HUES6 (cell line): Measurements from ENCODE around the gene SYT11.

ENCODE experiments used
- H3K27ac ChIP-seq: 2 replicates; pipeline ENCODE4 v1.7.0; 2013; ENCODE audit warnings: low read depth, mild to moderate bottlenecking, low read length, inconsistent platforms
- H3K27me3 ChIP-seq: 2 replicates; pipeline ENCODE4 v1.6.1; 2013; ENCODE audit warnings: low read length; ENCODE audit not compliant: control insufficient read depth, insufficient read depth
- H3K36me3 ChIP-seq: 2 replicates; pipeline ENCODE4 v1.6.1; 2013; ENCODE audit warnings: low read length; ENCODE audit not compliant: control insufficient read depth, insufficient read depth
- H3K4me1 ChIP-seq: 2 replicates; pipeline ENCODE4 v1.6.1; 2013; ENCODE audit warnings: low read length; ENCODE audit not compliant: control insufficient read depth, insufficient read depth
- H3K4me3 ChIP-seq: 2 replicates; pipeline ENCODE4 v1.5.1; 2013; ENCODE audit warnings: low read depth, low read length
- H3K9ac ChIP-seq: one replicate; pipeline ENCODE4 v1.6.1; 2013; ENCODE audit warnings: mild to moderate bottlenecking, low read length
- H3K9me3 ChIP-seq: 2 replicates; pipeline ENCODE4 v1.6.1; 2013; ENCODE audit warnings: low read depth, low read length; ENCODE audit not compliant: control insufficient read depth, insufficient read depth

Gene SYT11

GRCh38 chr1:155840386-155840785, 19.0 kb upstream of the SYT11 start:
- no peak overlapping the region for H3K4me3 ChIP-seq
- H3K27me3 ChIP-seq, result no peaks in the 10 kb centered on the region
- no peak overlapping the region for H3K27ac ChIP-seq
- H3K9ac ChIP-seq, result no peak overlapping the region
- H3K4me1 ChIP-seq, result no peaks in the 10 kb centered on the region
- H3K36me3 ChIP-seq, result peaks cover 22% of the 10 kb centered on the region
- H3K9me3 ChIP-seq, result no peaks in the 10 kb centered on the region

- no peaks in the 10 kb centered on the region for H3K9me3 ChIP-seq
- no peak overlapping the region for H3K4me3 ChIP-seq
- H3K36me3 ChIP-seq, result peaks cover 44% of the 10 kb centered on the region
- H3K27me3 ChIP-seq, result no peaks in the 10 kb centered on the region
- no peak overlapping the region for H3K9ac ChIP-seq
- H3K4me1 ChIP-seq, result no peaks in the 10 kb centered on the region
- H3K27ac ChIP-seq, result no peak overlapping the region
Measured at GRCh38 chr1:155844860-155845421, 14.4 kb upstream of the SYT11 start.

GRCh38 chr1:155847823-155848529, 11.4 kb upstream of the SYT11 start:
- Histone ChIP-seq H3K9ac (no peak overlapping the region), H3K36me3 (peaks cover 61% of the 10 kb centered on the region)

GRCh38 chr1:155850345-155850744, 9.0 kb upstream of the SYT11 start:
- Histone ChIP-seq H3K9ac (no peak overlapping the region), H3K4me3 (no peak overlapping the region), H3K27me3 (no peaks in the 10 kb centered on the region), H3K27ac (no peak overlapping the region), H3K4me1 (no peaks in the 10 kb centered on the region), H3K9me3 (no peaks in the 10 kb centered on the region), H3K36me3 (peaks cover 69% of the 10 kb centered on the region)

More at GRCh38 chr1:155847823-155848529, 11.4 kb upstream of the SYT11 start:
- Histone ChIP-seq H3K27me3 (no peaks in the 10 kb centered on the region), H3K4me3 (no peak overlapping the region), H3K4me1 (no peaks in the 10 kb centered on the region), H3K9me3 (no peaks in the 10 kb centered on the region), H3K27ac (no peak overlapping the region)

- Histone ChIP-seq H3K27me3 (no peaks in the 10 kb centered on the region), H3K4me3 (peak overlapping the region; percentile 93), H3K27ac (peak overlapping the region; percentile 21), H3K9me3 (no peaks in the 10 kb centered on the region), H3K36me3 (peaks cover 38% of the 10 kb centered on the region), H3K4me1 (peaks cover 6% of the 10 kb centered on the region; the same call in 1 of the 2 replicates), H3K9ac (peak overlapping the region; percentile 88)
Measured at GRCh38 chr1:155856257-155856974, 3.0 kb upstream of the SYT11 start.

- Histone ChIP-seq H3K27me3 (no peaks in the 10 kb centered on the region; the same call in 1 of the 2 replicates), H3K9me3 (no peaks in the 10 kb centered on the region)
Measured at GRCh38 chr1:155856975-155857930, 2.1 kb upstream of the SYT11 start, which contains the start of gene GON4L. TSS of gene GON4L (minus strand) at chr1:155857214. CDS start at chr1:155853780, 3,434 bp downstream.

DNA sequence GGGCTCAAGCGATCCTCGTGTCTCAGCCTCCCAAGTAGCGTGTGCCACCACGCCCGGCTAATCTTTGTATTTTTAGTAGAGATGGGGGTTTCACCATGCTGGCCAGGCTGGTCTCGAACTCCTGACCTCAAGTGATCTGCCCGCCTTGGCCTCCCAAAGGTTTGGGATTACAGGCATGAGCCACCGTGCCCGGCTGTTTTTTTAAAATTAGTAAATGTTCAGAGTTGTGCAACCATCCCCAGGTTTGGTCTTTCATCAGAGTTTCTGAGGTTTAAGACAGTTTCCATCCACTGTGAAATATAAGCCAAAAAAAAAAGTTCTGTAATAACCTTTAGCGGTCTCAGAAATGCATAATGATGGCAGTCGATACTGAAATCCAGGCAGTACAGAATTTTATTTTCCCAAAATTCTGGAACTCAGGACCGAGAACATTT, 550 bp upstream of the SYT11 start:
- H3K9me3 ChIP-seq, result no peaks in the 10 kb centered on the region
- no peak overlapping the region for H3K9ac ChIP-seq
- H3K4me1 ChIP-seq, result peaks cover 6% of the 10 kb centered on the region; the same call in 1 of the 2 replicates
- H3K36me3 ChIP-seq, result peaks cover 16% of the 10 kb centered on the region
- peak overlapping the region; percentile 60 for H3K4me3 ChIP-seq
- H3K27ac ChIP-seq, result no peak overlapping the region
- H3K27me3 ChIP-seq, result no peaks in the 10 kb centered on the region; the same call in 1 of the 2 replicates

More at GRCh38 chr1:155856975-155857930, 2.1 kb upstream of the SYT11 start, which contains the start of gene GON4L:
- Histone ChIP-seq H3K4me1 (peaks cover 6% of the 10 kb centered on the region; the same call in 1 of the 2 replicates), H3K36me3 (peaks cover 30% of the 10 kb centered on the region), H3K27ac (peak within 1 kb of the TSS; percentile 21), H3K9ac (peak within 1 kb of the TSS; percentile 88), H3K4me3 (peak within 1 kb of the TSS; percentile 93)

DNA sequence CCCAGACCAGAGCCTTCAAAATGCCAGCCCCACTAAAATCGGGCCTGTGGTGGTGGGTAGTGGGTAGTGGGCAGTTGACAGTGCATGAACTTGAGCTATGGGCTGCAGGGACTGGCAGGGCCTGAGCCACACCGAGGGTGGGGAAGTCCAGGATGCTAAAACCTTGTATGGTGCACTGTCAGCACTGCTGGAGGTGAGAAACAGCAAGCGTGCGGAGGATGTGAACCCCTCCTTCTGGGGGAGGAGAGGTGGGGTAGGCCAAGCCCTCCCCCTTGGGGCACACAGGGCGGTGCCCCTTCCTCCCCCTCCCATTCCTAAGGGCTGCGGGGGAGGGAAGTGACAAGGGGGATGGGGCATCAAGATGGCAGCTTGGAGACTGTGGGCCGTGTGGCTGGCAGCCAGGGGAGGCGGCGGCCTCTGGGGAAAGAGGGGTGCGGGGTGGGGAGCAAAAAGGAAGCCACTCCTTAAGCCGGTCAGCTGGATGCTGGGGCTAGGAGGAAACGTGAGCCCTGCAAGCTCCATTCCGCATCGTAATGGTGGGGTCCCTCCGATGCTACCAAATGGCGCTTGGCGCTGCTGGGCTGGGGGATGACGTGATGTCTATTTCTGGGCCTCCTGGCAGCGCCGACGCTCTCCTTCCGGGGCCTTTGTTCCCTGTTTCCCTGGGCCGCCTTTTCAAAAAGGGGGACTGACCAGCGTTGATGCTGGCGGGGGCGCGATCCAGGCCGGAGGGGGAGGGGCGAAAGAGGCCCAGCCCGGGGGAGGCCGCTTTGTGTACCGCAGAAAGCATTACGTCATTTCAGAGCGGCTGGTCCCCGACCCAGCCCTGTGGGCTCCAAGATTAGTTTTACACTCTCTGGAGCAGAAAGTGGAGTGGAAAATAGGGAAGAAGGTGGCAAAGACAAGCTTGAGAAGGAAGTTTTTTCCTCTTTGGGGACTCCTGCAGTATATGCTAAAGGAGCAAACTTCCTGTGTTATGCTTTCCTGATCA, 809 bp downstream of the SYT11 start:
- peaks cover 3% of the 10 kb centered on the region; the same call in 1 of the 2 replicates for H3K36me3 ChIP-seq
- no peaks in the 10 kb centered on the region; the same call in 1 of the 2 replicates for H3K27me3 ChIP-seq
- H3K9ac ChIP-seq, result no peak overlapping the region
- no peaks in the 10 kb centered on the region for H3K9me3 ChIP-seq
- no peak overlapping the region for H3K27ac ChIP-seq
- H3K4me3 ChIP-seq, result peak overlapping the region; percentile 47
- peaks cover 6% of the 10 kb centered on the region; the same call in 1 of the 2 replicates for H3K4me1 ChIP-seq

DNA sequence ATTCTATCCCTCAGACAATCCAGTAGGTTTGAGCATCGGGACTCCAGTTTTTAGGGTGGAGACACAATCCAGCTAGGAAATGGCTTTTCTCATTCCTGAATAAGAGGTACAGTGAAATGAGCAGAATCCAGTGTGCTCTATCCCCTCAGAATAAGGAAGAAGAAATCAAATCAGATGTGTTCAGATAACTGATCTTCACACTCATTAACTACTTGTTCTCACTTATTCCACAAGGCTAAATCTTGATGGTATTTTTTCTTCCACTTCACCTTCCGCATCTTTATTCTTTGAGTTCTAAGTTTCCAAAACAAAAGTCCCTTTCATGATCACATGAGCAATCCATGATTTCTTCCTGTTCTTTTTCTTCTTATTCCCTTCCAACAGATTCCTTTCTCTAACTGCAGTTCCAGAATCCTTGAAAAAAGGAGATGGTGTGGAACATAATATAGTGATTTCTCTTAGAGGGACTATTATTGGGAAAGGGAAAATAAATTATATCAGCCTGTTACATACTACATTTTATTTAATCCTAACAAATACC, 1.7 kb downstream of the SYT11 start:
- Histone ChIP-seq H3K4me3 (no peak overlapping the region), H3K4me1 (peaks cover 5% of the 10 kb centered on the region; the same call in 1 of the 2 replicates), H3K27ac (no peak overlapping the region), H3K36me3 (no peaks in the 10 kb centered on the region), H3K9ac (no peak overlapping the region), H3K27me3 (no peaks in the 10 kb centered on the region; the same call in 1 of the 2 replicates), H3K9me3 (no peaks in the 10 kb centered on the region)
